GM18499 (cell line): ENCODE results near the gene TMEM242.

Experiments used
- ATAC-seq: cut with Tn5 transposase; IDR thresholded peaks from one replicate; pipeline ENCODE4 v1.9.1; 2021; ENCODE audit warnings: moderate number of reproducible peaks; ENCODE audit not compliant: insufficient read depth, unreplicated experiment

TMEM242 gene

DNA sequence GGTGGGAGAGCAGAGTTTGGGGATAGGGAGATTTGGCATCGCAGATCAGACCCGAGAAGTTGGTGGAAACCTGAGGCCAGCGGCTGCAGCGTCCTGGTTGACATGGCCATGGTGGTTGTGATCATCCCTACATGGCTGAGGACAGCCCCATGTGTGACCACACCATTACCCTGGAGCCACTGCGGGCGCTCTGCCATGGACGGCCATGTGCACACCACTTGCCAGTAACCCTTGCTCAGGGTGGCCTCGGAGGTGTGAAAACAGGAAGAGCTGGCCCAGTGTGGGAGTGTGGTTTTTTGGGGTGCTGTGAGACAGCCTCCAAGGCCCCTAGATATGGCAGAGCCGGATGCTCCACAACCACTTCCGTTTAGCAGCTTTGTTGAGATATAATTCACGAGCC lies 64.4 kb downstream of the TMEM242 start:
- no peak for ATAC-seq

- no peak for ATAC-seq
These were observed 68.2 kb downstream of the TMEM242 start for GRCh38 chr6:157255079-157255478.

- ATAC-seq, result no peak
These were observed 68.8 kb downstream of the TMEM242 start for GRCh38 chr6:157254538-157254937.

DNA sequence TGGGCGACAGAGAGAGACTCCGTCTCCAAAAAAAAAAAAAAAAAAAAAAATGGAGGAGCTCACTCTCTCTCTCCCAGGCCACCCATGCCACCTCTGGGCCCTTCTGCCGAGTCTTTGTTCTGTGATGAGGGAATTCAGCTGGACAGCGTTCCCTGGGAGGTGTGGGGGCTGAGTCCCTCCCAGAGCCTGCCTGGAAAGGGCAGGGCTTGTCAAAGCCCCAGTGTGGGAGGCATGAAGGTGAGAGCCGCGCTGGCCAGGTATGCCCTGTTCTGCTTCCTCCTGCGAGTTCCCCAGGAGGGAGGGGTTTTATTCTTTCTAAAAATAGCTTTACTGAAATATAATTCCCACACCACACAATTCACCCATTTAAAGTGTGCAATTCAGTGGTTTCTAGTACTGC lies 69.6 kb downstream of the TMEM242 start:
- ATAC-seq, result no peak

GRCh38 chr6:157253017-157253416 lies 70.3 kb downstream of the TMEM242 start:
- ATAC-seq, result no peak

DNA sequence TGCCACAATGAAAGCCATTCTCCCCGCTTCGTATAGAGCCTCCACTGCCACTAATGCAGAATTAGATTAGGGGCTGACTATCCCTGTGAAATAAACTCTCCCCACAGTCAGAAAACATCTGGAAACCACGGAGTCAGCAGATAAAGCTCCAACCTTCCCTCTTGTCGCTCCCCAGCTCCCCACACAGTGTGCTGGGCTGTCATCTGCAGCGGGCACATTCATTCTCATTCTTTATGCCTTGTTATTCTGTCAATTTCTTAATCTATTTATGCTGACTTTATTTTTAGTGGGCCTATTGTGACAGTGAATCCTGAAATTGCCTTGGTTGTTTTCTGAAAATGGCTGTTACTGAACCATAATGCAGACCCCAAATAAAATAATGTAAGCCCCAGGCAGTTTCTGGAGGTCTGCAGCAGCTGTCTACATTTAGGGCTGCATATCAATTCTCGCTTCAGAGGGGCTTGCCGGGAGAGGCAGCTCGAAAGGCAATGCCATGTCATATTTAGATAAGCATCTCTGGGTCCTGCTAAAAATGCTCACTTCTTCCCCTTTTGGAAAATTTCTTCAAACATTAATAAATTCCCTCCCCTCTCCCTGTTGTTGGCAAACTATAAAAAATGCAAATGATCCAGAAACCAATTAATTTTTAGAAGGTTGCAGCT lies 71.6 kb downstream of the TMEM242 start:
- ATAC-seq, result no peak

DNA sequence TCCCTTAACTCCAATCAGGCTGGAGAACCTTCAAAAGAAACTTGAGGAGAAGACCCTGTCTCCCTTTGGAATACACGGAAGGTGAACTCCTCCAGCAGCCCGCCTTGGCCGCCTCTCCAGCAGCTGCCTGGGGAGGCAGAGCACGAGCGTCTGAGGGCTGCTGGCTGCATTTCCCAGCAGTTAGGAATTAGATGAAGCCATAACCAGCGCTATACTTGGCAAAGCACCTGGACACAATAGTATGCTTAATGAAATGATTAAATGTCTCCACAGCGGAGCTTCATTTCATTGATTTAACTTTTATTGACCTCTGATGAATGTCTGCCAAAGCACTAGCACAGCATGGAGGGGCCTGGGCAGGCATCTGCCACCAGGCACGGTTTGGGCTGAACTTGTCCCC lies 73.5 kb downstream of the TMEM242 start:
- ATAC-seq, result no peak

DNA sequence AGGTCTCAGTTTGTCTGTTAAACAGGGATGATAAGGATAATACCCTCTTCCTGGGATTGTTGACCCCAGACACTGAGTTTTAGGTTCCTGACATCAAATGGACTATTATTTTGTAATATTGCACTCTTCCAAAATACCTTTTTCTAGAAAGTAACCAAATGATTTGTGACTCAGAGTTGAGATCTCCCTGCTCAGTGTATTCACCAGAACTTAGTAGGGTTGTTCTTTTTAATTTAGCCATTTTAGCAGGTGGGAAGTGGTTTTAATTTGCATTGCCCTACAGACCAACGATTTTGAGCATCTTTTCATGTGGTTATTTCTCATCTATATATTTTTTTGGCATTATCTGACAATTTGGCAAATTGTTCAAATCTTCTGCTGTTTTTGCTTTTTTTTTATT lies 75.1 kb downstream of the TMEM242 start:
- no peak for ATAC-seq

DNA sequence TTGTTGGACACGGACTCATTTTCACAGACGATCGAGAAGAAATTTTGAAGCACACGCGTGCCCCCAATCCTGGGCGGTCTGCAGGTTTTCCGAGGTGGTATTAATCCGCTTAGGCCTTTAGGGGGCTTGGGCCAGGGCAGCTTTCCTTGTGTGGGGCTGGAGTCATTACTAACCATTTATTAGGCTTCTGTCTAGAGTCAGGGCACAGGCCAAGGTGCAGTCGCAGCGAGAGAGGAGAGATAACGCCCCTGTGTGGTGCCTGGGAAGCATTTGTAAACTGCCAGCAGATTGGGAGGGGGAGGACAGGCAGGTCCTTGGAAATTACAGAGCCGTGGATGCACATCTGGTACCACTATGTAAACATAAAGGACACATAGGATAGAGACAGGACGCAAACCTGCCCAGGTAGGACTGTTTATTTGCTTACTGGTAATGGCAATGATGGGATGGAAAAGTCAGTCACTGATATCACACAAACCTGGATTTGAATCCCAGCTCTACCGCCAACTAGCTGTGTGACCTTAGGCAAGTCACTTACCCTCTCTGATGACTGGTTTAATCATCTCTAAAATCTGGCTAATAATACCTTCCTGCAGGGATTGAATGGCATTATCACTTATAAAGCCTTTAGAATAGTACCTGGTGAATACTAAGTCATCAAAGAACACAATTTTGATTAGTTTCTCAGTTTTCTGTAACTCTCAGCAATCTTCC lies 76.4 kb downstream of the TMEM242 start:
- no peak for ATAC-seq

DNA sequence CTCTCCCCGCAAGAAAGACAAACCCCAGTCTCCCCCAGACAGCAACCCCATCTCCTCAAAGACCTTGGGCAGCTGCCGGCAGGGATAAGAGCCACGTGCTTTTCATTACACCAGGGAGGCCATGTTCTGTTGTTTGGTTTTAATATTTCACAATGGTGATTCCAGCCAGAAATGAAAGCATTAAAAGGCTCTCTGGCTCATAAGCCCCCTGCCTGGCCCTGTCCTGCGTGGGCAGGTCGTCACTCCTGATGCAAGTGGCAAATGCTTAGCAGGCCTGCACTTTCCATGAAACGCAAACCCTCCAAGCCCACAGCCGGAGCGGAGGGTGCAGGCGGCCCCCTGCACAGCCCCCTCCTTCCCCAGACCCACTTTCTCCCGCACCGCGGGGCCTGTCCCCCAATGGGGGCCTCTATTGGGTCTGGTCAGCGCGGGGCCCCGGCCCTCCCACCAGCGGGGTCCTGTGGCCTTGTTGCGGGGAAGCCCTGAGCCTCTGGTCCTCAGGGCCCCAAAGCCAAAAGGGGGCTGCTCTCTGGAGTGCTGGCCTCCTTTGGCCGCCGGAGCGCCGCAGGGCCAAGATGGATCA lies 77.2 kb downstream of the TMEM242 start:
- ATAC-seq, result no peak

DNA sequence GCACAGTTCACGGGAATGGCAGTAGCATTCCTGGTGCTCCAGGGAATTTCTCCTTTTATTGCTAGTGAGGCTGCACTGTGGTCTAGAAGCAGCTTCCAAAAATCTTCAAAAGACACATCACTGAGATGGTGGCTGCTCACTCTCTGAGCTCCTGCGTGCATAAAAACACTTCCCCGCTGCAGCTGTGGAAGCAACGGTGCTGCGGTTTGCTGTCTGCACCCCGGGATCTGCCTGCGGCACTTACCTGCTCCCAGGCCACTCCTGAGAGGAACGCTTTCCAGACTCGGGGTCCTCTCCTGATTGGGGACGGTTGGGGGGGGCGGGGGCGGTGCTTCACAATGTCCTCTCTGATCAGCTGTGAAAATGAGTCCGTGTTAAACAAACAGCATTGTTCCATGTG lies 77.9 kb downstream of the TMEM242 start:
- ATAC-seq, result no peak

DNA sequence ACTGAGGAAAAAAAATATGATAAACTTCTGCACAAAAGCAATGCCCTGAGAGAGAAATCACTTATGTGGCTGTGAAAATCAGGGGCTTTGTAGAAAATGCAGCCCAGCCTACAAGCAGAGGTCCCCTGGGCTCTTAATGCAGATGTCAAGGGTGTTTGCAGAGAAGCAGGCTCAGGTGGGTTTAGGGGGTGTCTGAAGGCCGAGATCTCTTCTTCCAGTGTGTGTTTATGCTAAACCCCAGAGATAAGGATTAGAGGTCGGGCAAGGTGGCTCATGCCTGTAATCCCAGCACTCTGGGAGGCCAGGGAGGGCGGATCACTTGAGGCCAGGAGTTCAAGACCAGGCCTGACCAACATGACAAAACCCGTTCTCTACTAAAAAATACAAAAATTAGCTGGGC lies 78.5 kb downstream of the TMEM242 start:
- ATAC-seq, result no peak

GRCh38 chr6:157244175-157244574 lies 79.1 kb downstream of the TMEM242 start:
- ATAC-seq, result no peak

GRCh38 chr6:157242791-157243190 lies 80.5 kb downstream of the TMEM242 start:
- ATAC-seq, result no peak

DNA sequence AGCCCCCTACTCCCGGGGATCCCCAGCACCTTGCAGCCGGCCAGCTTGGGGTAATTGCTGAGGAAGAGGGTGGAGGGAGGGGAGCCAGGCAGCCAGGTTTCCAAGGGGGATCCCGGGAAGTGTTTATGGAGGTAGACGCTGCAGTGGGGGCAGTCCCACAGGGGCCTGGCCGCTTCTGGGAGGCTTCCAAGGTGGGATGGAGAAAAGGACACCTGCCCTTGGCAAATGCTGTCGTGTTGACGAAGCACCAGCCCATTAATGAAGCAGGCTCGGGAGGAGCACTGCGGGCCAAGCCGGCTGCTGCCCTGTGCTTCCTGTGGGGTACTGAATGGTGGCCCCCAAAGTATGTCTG lies 82.4 kb downstream of the TMEM242 start:
- no peak for ATAC-seq

DNA sequence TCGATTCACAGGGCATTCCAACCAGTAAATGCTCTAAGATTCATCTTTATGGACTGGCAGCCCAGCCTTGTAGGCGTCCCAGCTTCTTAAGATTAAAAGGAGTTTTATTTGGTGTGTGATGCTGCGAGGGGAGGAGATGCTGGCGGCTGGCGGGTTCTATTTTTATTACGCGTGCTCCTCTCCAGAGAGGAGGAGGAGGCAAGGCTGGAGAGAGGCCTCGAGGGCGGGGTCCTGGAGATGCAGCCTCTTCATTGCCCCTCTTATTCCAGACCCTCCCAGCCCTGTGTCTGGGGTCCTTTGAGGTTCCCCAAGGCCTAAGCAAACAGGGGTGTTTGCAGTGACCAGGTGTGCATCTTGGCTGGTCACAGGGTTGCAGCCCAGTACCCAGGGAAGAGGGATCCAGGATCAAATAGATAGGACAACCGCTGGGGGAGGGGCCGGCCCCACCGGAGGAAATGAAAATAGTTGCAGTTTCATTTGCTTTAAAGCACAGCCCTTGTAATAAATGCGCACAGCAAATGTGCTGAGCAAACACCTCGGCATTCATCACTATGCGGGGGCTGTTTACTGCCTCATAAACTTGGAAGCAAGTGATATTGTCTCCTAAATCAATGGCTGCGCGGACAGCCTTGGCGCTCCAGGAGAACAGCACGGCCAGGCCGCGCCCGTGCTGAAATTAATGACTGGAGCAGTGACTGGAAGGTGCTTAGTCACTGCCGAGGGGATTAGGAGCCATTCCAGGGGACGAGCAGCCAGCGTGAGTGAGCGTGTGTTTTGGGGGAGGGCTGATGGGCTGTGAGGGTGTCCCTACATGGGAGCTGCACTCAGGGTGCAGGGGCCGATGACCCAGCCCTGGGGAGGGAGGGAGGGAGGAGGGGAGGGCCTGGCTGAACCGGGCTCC lies 83.0 kb downstream of the TMEM242 start:
- no peak for ATAC-seq

DNA sequence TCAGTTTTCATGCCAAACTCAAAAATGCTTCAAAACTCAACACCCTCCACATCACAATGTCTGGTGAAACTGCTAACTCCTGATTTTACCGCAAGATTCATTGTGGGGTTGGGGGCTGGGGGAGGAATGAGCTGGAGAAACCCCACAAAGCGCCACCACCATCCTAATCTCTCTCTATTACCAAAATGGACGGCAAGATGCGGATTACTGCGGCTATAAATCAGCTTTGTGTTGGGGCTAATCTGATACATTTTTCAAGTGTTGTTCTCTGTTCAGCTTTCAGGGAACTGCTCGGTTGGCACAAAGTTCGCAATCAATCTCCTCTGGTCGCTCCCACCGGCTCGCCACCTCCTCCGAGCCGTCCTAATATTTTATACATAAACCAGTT lies 83.7 kb downstream of the TMEM242 start:
- no peak for ATAC-seq
